Midbrain (tissue), 1 donor: ENCODE measurements around the gene OXSR1.
A peak's percentile ranks its signal among the peaks of the same experiment; 100 is the strongest.
"Not testable (repeated sequence)": the region's sequence is repeated elsewhere in the genome, so short reads cannot be mapped to it uniquely, and the experiment has no call there.

Experiments
- DNase-seq: peaks from one replicate; lab custom pipeline; 2025; lab: John Stamatoyannopoulos, UW

OXSR1 gene

DNA sequence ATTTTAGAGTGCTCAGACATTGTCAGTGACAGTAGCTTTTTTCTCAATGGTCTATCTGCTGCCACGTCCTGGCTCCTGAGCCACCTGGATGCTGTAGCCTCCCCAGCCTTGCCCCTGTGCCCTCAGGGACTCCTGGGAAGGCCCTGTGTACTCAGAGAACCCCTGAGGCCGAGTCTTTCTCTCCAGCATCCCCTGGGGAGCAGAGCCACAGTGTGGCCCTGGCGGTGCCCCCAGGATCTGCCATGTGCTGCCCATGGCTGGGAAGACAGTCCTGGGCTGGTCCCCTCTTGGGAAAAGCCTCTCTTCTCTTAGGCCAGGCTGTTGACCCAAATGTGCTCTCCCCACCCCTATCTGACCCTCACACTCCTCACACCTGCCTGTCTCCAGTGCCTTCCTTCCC lies 21.8 kb upstream of the OXSR1 start:
- DNase-seq, result no peak

DNA sequence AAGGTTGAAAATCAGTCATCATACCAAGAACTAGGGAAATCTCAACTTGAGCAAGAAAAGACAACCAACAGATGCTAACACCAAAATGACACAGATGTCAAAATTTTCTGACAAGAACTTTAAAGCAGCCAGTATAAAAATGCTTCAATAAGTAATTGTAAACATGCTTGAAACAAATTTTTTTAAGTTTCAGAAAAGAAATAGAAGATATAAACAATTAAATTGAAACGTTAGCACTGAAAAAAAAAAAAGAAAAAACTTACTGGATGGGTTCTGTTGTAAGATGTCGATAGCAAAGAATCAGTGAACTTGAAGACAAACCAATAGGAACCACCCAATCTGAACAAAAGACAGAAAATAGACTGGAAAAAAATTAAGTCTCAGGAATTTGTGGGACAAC lies 18.8 kb upstream of the OXSR1 start:
- DNase-seq, result no peak

GRCh38 chr3:38147421-38147820 lies 17.9 kb upstream of the OXSR1 start:
- no peak for DNase-seq

DNA sequence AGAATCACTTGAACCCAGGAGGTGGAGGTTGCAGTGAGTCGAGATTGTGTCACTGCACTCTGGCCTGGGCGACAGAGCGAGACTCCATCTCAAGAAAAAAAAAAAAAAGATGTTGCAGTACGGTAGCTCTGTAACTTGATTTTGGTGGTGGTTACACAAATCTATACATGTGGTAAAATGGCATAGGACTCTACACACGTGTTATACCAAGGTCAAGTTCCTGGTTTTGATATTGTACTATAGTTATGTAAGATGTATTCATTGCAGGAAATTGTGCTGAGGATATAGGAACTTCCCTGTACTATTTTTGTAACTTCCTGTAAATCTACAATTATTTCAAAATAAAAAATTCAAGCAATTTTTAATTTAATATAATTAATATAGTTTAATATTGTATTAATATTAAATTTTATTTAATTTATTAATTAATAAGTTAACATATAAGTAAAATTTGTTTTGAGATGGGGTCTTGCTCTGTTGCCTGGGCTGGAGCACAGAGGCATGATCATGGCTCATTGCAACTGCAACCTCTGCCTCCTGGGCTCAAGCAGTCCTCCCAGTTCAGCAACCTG lies 16.9 kb upstream of the OXSR1 start:
- no peak for DNase-seq

DNA sequence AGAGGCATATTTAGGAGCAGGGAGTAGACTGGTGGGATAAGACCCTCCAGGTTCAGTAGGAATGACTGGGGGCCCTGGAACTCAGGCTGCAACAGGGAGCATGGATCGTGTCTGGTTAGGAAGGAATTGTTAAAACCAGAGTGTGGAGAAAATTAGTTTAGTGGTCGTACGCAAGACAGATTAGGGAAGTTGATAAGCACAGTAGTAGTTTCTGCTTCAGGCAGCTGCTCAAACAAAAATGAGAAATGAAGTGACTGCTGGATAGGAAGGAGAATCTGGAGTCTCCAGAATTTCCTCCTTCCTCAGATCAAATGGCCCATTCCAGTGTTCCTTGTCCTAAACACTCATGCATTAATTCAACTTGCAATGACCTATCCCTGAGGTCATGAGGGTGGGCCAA lies 15.6 kb upstream of the OXSR1 start:
- no peak for DNase-seq

GRCh38 chr3:38150780-38151528 lies 14.4 kb upstream of the OXSR1 start:
- DNase-seq, result no peak

DNA sequence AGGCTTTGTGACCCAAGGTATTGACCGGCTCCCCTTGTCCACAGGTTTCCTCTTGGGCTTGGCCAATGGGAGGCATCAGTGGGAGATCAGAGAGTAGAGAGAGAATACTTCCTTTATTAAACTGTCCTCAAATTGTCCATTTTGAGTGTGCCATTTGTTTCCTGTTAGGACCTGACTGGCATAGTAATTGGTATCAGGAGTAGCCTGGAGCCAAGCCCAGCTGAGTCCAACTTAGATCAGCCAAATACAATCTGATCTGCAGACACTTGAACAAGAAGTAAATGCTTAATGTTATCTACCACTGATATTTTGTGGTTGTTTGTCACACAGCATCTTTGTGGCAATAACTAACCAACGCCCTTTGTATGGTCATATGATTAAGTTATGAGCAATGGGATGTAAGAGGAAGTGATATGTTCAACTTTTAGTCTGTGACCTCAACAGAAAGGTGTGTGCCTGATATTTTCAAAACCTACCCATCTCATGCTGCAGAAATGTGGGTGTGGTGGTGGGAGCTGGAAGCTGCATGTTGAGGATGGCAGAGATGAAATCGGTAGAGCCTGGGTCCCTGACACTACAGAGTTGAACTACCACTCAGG lies 13.6 kb upstream of the OXSR1 start:
- no peak for DNase-seq

GRCh38 chr3:38152609-38153008 lies 12.7 kb upstream of the OXSR1 start:
- DNase-seq, result no peak

- no peak for DNase-seq
Observed at GRCh38 chr3:38153221-38153620, 12.1 kb upstream of the OXSR1 start.

DNA sequence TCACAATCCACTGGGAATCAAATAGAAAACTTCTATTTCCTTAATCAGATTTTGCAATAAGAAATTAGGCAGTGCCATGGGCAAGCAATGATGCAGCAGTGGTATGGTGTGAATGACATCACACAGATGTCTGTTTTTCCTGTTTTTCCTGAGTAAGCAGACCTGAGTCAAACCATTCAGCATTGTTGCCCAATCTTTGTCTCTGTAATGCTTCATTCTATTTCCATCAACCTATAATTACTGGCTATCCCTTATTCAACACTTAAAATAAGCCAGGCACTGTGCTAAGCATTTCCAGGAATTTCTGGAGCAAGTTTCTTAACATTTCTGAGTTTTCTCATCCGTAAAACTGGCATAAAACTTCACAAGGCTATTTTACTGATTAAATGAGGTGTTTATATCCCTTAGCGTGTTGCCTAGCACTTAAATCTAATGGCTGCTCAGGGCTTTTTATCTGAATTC lies 11.3 kb upstream of the OXSR1 start:
- no peak for DNase-seq

DNA sequence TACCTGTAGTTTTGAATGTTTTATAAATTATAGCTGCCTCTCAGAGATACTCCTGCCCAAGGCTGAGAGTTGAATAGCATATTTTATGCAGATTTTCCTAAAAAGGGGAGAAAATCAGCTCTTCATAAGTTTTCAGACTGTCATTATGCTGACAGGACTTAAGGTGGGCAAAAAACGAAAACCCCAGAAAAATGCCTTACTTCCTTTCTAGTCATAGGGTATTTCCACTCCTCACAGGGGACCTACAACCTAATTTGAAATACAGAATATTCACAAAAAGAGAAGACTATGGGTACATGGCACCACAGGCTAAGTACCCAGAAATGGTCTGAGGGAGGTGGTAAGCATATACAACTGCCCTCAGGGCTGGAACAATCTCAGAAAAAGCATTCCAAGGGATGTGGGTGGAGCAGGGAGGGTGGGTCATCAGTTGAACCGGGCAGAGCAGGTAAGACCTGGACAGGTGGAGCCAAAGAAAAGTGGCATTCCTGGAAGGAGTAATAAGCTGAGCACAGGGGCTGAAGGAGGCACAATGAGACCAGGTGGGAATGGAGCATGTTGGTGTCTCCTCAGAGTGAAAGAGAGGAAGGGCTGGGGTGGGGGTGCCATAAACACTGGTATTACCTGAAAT lies 10.6 kb upstream of the OXSR1 start:
- no peak for DNase-seq

- DNase-seq, result no peak
Observed at GRCh38 chr3:38155825-38156224, 9.5 kb upstream of the OXSR1 start.

- no peak for DNase-seq
Observed at GRCh38 chr3:38157117-38157516, 8.2 kb upstream of the OXSR1 start.

DNA sequence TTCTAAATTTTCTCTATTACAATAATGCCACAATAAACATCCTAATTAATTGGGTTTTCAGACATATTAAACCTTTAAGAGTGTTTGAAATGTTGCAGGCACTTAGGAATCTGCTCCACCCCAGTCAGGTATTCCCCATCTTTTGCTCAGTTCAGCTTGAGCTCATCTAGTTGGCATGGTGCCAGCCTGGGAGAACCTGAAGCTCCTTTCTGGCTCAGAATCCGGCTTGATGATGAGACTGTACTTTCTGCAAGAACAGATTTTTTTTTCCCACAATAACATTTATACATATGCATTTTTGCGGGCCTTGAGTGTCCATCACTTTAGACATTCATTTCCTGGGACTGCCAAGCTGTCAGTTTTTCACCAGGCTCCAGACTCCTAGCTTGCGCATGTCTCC lies 7.7 kb upstream of the OXSR1 start:
- DNase-seq, result no peak

DNA sequence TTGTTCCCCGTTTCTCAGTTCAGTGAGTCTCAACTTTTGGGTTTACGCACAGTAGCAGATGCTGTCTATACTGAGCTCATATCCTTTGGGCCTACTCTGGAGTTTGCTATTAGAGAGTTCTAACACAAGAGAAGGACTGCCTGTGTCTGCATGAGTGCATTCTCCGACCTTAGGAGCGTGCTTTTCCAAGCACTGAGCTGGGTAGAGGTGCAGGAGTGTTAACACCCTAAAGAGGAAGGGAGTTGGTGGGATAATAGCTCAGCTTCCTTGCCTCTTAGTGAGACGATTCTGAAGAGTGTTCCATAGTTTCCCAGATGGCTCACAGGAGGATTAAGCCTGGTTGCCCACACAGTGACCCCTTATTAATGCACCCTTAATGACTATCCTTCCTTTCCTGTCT lies 6.9 kb upstream of the OXSR1 start:
- DNase-seq, result no peak

- DNase-seq, result not testable (repeated sequence)
Observed at GRCh38 chr3:38160704-38161103, 4.6 kb upstream of the OXSR1 start.

- no peak for DNase-seq
Observed at GRCh38 chr3:38163117-38163840, 2.1 kb upstream of the OXSR1 start.

- no peak for DNase-seq
Observed at GRCh38 chr3:38163841-38164642, 1.3 kb upstream of the OXSR1 start.

DNA sequence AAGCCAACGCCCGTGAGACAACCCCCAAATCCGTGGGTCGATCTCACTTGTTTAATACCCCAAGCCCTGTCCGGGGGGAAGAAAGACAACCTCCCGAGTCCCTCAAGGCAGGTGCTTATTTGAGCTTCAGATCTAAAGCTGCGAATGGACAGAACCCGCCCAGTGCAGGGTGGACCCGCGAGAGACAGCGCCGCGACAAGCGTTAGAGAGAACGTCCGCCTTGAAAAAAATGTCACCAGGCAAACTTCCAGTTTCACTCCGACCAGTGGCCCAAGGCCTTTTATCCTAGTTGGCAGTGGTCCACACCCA lies 740 bp upstream of the OXSR1 start:
- no peak for DNase-seq

DNA sequence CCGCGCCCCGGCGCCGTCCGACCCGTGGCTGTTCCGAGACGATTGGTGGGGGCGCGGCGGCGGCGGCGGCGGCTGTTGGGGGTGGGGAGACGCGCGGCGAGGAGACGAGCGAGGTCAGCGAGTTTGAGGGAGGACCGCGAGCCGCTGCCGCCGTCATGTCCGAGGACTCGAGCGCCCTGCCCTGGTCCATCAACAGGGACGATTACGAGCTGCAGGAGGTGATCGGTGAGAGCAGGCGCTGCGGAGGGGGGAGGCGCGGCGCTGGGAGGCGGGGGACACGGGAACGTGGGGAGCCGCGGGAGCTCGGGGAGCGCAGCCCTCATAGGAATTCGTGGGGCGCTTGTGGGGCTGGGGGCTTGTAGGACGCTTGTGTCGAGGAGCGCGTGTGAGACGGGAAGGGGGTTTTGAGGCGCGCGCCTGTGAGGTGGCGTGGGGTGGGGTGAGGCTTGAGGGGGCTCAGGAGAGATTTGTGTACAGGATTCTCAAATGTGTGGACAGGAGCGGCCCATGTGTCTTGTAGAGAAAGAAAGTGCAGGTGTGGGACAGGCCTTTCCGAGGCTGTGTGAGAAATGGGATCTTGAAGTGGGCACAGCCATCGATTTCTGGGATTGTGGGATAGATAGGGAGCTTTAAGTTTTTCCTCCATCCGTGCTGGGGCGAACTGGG lies 518 bp downstream of the OXSR1 start:
- DNase-seq, result peak; percentile 67

GRCh38 chr3:38167591-38167990 lies 2.3 kb downstream of the OXSR1 start:
- no peak for DNase-seq
